K562 (cell line): ENCODE measurements around the gene MED29. TPM values are rescaled to one million over a fixed set of nuclear protein-coding genes. Genes with fewer than 3 reads are reported as not detected.
A peak's percentile ranks its signal among the peaks of the same experiment; 100 is the strongest.

Experiments
- ATF1 ChIP-seq, 2 experiments: fragments of 450-650 bp in 1 of 2; IDR thresholded peaks; 2 replicates each; pipeline ENCODE4 v1.6.1; 2016; ENCODE audit warnings: missing compliant biosample characterization in 1 of 2, missing genetic modification characterization in 1 of 2
- CHD2 ChIP-seq: IDR thresholded peaks from 2 replicates; pipeline ENCODE4 v1.6.1; 2011; ENCODE audit warnings: low read depth, low read length
- GATA2 ChIP-seq: sonication (generic); formaldehyde crosslinking; IDR thresholded peaks from 2 replicates; pipeline ENCODE4 v1.4.0; 2020; ENCODE audit warnings: mild to moderate bottlenecking, missing genetic modification reagents
- MCM5 ChIP-seq: fragments of 450-650 bp; IDR thresholded peaks from 2 replicates; pipeline ENCODE4 v1.6.1; 2016; ENCODE audit warnings: low read depth
- MTA1 ChIP-seq: fragments of 450-650 bp; IDR thresholded peaks from 2 replicates; pipeline ENCODE4 v1.6.1; 2017; ENCODE audit warnings: borderline replicate concordance
- NFE2L1 ChIP-seq: fragments of 450-650 bp; IDR thresholded peaks from 2 replicates; pipeline ENCODE4 v1.6.1; 2016; ENCODE audit warnings: missing genetic modification characterization, low read depth, mild to moderate bottlenecking, missing compliant biosample characterization, moderate library complexity, borderline replicate concordance
- PCBP2 ChIP-seq: fragments of 200-400 bp; formaldehyde crosslinking; IDR thresholded peaks from 2 replicates; pipeline ENCODE4 v1.6.1; 2018; ENCODE audit warnings: low read length, low read depth, mild to moderate bottlenecking, moderate library complexity; ENCODE audit not compliant: poor library complexity, severe bottlenecking
- PHF21A ChIP-seq: fragments of 450-650 bp; IDR thresholded peaks from 2 replicates; pipeline ENCODE4 v1.6.1; 2017; ENCODE audit warnings: low read depth, borderline replicate concordance
- RBBP5 ChIP-seq: fragments of 200-600 bp; sonication (generic); IDR thresholded peaks from 2 replicates; pipeline ENCODE4 v1.6.1; 2012; ENCODE audit warnings: borderline replicate concordance, mild to moderate bottlenecking, low read length, control low read depth, inconsistent platforms; ENCODE audit not compliant: insufficient read depth, poor library complexity, severe bottlenecking
- THRAP3 ChIP-seq: fragments of 450-650 bp; IDR thresholded peaks from 2 replicates; pipeline ENCODE4 v1.6.1; 2016; ENCODE audit warnings: mild to moderate bottlenecking, inconsistent platforms, borderline replicate concordance
- TRIM28 ChIP-seq: fragments of 450-650 bp; IDR thresholded peaks from 2 replicates; pipeline ENCODE4 v1.6.1; 2017
- XRCC4 ChIP-seq: IDR thresholded peaks from one replicate; pipeline ENCODE4 v1.6.1; 2011; ENCODE audit not compliant: insufficient read depth, insufficient read length; ENCODE audit errors: extremely low read depth
- polyA plus RNA-seq, 8 experiments: library from polyadenylated mRNA; depleted of rRNA in 4 of 8; stranded (reverse) in 5 of 8; unstranded in 3 of 8; fragments of >200 nt; fragmentation: Nextera tagmentation in 2 of 8; fragmentation: Illumina TruSeq in 1 of 8; extraction: Ambion mirVana in 2 of 8; extraction: Trizol in 1 of 8; gene quantifications; 2 replicates each; pipeline versions ENCODE4 v1.2.1 to v1.2.3, GENCODE V29; 2011 to 2014; ENCODE audit warnings: inconsistent platforms in 1 of 8, missing spikeins in 1 of 8
- total RNA-seq, 7 experiments: library from RNA; depleted of rRNA in 6 of 7; stranded (reverse); fragments of >200 nt in 6 of 7; fragmentation: Illumina TruSeq in 2 of 7; extraction: Trizol in 2 of 7; gene quantifications; 2 replicates each; pipeline versions ENCODE4 v1.2.1 to v1.2.3, GENCODE V29; 2011 to 2021; ENCODE audit warnings: low replicate concordance in 1 of 7
- TF ChIP-seq, protein P1 (sequence below), 2 experiments: fragments of 450-650 bp; IDR thresholded peaks; 2 replicates each; pipeline ENCODE4 v1.6.1; 2018; ENCODE audit warnings: mild to moderate bottlenecking in 2 of 2, low read depth in 1 of 2; ENCODE audit not compliant: partially characterized antibody in 2 of 2
- TF ChIP-seq, protein P2 (sequence below): fragments of 450-650 bp; IDR thresholded peaks from 2 replicates; pipeline ENCODE4 v1.6.1; 2016; ENCODE audit warnings: antibody characterized with exemption
- TF ChIP-seq, protein P3 (sequence below): sonication (generic); formaldehyde crosslinking; IDR thresholded peaks from 2 replicates; pipeline ENCODE4 v1.8.1; 2023; ENCODE audit warnings: mild to moderate bottlenecking, missing genetic modification reagents
- TF ChIP-seq, protein P4 (sequence below): fragments of 250-450 bp; sonication (Bioruptor Pico); IDR thresholded peaks from 2 replicates; pipeline ENCODE4 v1.4.0; 2020; ENCODE audit warnings: mild to moderate bottlenecking, moderate library complexity

The MED29 gene
- total and polyA plus RNA-seq, 9 of the 15 experiments (the other 6 are each of a cell fraction or from before 2014, with no cell fraction given): 1.8 to 22.6 (median 12.4) TPM

DNA sequence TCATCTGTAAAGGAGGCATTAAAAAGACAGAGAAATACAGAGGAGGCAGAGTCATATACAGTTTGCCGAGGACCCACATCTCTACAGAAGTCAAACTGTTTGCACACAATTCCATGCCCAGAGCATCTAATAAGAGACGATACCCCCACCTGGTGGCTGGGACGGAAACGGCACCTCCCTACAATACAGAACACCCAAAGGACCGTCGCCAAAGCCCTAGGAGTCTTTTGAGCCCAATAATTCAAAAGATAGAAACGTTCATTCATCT is 20.6 kb downstream of the MED29 start (continued):
- TF ChIP-seq, protein P1, sequence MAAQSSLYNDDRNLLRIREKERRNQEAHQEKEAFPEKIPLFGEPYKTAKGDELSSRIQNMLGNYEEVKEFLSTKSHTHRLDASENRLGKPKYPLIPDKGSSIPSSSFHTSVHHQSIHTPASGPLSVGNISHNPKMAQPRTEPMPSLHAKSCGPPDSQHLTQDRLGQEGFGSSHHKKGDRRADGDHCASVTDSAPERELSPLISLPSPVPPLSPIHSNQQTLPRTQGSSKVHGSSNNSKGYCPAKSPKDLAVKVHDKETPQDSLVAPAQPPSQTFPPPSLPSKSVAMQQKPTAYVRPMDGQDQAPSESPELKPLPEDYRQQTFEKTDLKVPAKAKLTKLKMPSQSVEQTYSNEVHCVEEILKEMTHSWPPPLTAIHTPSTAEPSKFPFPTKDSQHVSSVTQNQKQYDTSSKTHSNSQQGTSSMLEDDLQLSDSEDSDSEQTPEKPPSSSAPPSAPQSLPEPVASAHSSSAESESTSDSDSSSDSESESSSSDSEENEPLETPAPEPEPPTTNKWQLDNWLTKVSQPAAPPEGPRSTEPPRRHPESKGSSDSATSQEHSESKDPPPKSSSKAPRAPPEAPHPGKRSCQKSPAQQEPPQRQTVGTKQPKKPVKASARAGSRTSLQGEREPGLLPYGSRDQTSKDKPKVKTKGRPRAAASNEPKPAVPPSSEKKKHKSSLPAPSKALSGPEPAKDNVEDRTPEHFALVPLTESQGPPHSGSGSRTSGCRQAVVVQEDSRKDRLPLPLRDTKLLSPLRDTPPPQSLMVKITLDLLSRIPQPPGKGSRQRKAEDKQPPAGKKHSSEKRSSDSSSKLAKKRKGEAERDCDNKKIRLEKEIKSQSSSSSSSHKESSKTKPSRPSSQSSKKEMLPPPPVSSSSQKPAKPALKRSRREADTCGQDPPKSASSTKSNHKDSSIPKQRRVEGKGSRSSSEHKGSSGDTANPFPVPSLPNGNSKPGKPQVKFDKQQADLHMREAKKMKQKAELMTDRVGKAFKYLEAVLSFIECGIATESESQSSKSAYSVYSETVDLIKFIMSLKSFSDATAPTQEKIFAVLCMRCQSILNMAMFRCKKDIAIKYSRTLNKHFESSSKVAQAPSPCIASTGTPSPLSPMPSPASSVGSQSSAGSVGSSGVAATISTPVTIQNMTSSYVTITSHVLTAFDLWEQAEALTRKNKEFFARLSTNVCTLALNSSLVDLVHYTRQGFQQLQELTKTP (IDR thresholded peaks at IDR 0.05; ENCODE audit: low read depth in 1 of 2, partially characterized antibody in 2 of 2): no peak
- TF ChIP-seq, protein P2, sequence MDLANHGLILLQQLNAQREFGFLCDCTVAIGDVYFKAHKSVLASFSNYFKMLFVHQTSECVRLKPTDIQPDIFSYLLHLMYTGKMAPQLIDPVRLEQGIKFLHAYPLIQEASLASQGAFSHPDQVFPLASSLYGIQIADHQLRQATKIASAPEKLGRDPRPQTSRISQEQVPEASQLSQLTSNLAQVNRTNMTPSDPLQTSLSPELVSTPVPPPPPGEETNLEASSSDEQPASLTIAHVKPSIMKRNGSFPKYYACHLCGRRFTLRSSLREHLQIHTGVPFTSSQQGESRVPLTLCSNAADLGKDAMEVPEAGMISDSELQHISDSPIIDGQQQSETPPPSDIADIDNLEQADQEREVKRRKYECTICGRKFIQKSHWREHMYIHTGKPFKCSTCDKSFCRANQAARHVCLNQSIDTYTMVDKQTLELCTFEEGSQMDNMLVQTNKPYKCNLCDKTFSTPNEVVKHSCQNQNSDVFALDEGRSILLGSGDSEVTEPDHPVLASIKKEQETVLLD: no peak
- TF ChIP-seq PHF21A (no peak), CHD2 (no peak), PCBP2 (no peak), GATA2 (CRISPR knock-in tag) (no peak), NFE2L1 (tag) (no peak), MCM5 (no peak), TRIM28 (0 out of 2 replicates have a peak, but pooled peaks have one; percentile 34), MTA1 (no peak), RBBP5 (no peak), THRAP3 (no peak), XRCC4 (no peak), ATF1 (CRISPR knock-in tag; IDR thresholded peaks at IDR 0.05) (no peak), ATF1 (tag; IDR thresholded peaks at IDR 0.05) (no peak)
- TF ChIP-seq, protein P3, sequence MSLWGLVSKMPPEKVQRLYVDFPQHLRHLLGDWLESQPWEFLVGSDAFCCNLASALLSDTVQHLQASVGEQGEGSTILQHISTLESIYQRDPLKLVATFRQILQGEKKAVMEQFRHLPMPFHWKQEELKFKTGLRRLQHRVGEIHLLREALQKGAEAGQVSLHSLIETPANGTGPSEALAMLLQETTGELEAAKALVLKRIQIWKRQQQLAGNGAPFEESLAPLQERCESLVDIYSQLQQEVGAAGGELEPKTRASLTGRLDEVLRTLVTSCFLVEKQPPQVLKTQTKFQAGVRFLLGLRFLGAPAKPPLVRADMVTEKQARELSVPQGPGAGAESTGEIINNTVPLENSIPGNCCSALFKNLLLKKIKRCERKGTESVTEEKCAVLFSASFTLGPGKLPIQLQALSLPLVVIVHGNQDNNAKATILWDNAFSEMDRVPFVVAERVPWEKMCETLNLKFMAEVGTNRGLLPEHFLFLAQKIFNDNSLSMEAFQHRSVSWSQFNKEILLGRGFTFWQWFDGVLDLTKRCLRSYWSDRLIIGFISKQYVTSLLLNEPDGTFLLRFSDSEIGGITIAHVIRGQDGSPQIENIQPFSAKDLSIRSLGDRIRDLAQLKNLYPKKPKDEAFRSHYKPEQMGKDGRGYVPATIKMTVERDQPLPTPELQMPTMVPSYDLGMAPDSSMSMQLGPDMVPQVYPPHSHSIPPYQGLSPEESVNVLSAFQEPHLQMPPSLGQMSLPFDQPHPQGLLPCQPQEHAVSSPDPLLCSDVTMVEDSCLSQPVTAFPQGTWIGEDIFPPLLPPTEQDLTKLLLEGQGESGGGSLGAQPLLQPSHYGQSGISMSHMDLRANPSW (CRISPR knock-in tag): no peak
- TF ChIP-seq, protein P4, sequence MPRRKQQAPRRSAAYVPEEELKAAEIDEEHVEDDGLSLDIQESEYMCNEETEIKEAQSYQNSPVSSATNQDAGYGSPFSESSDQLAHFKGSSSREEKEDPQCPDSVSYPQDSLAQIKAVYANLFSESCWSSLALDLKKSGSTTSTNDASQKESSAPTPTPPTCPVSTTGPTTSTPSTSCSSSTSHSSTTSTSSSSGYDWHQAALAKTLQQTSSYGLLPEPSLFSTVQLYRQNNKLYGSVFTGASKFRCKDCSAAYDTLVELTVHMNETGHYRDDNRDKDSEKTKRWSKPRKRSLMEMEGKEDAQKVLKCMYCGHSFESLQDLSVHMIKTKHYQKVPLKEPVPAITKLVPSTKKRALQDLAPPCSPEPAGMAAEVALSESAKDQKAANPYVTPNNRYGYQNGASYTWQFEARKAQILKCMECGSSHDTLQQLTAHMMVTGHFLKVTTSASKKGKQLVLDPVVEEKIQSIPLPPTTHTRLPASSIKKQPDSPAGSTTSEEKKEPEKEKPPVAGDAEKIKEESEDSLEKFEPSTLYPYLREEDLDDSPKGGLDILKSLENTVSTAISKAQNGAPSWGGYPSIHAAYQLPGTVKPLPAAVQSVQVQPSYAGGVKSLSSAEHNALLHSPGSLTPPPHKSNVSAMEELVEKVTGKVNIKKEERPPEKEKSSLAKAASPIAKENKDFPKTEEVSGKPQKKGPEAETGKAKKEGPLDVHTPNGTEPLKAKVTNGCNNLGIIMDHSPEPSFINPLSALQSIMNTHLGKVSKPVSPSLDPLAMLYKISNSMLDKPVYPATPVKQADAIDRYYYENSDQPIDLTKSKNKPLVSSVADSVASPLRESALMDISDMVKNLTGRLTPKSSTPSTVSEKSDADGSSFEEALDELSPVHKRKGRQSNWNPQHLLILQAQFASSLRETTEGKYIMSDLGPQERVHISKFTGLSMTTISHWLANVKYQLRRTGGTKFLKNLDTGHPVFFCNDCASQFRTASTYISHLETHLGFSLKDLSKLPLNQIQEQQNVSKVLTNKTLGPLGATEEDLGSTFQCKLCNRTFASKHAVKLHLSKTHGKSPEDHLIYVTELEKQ (CRISPR knock-in tag): no peak
